A172 (cell line): ENCODE data around the gene LIN7B. TPM values are rescaled to one million over a fixed set of nuclear protein-coding genes. Genes with fewer than 3 reads are reported as not detected.
"Not testable (repeated sequence)": the region's sequence is repeated elsewhere in the genome, so short reads cannot be mapped to it uniquely, and the experiment has no call there.

Experiments
- DNase-seq: peaks from one replicate; pipeline ENCODE4 v3.0.0-alpha.2; 2015; ENCODE audit warnings: low spot score
- total RNA-seq: library from RNA; depleted of rRNA; stranded (reverse); fragments of >200 nt; shearing (Covaris generic); gene quantifications from 2 replicates; pipeline ENCODE4 v1.2.3, GENCODE V29; 2014

LIN7B gene
- total RNA-seq, 1 experiment from 2014 or later, result 0.16 TPM

GRCh38 chr19:49118565-49119410 lies 4.6 kb downstream of the LIN7B start, which contains the start of gene C19orf73:
Gene C19orf73, minus strand, starts transcription at chr19:49119143. Its CDS starts 121 bp downstream, at chr19:49119022.
- DNase-seq, result peak; percentile 71

GRCh38 chr19:49119411-49120324 lies 5.5 kb downstream of the LIN7B start, which contains the start of gene PPFIA3:
Gene PPFIA3, plus strand, starts transcription at chr19:49119544. Its CDS starts 8,330 bp downstream, at chr19:49127874.
- DNase-seq, result no peak

- no peak for DNase-seq
Observed at GRCh38 chr19:49120325-49120683, 6.1 kb downstream of the LIN7B start.

DNA sequence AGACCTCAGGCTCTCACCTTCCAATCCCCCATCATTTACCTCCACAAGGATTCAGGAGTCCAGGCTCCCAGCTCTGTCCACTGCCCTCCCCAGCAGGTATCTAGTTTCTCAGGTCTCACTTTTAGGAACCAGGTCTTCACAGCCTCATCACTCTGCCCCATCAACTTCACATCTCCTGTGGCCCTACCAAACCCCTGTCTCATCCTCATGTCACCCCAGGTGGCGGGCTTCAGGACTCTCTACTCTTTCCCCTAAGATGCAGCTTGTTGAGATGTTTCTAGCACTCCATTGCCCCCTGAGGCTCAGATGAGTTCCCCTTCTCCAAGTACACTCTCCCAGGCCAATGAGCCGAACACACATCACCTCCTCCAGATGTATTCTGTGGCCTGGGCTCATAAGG lies 6.7 kb downstream of the LIN7B start:
- DNase-seq, result no peak

DNA sequence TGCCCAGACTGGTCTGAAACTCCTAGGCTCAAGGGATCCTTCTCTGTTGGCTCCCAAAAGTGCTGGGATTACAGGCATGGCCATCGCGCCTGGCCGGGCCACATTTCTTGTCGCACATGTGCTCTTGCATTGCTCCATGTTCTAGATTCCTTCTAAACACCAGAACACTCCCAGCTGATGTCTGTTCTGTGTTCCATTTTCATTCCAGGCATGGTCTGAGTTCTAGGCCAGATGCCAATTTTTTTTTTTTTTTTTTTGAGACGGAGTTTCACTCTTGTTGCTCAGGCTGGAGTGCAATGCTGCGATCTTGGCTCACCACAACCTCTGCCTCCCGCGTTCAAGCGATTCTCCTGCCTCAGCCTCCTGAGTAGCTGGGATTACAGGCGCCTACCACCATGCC lies 7.7 kb downstream of the LIN7B start:
- not testable (repeated sequence) for DNase-seq

DNA sequence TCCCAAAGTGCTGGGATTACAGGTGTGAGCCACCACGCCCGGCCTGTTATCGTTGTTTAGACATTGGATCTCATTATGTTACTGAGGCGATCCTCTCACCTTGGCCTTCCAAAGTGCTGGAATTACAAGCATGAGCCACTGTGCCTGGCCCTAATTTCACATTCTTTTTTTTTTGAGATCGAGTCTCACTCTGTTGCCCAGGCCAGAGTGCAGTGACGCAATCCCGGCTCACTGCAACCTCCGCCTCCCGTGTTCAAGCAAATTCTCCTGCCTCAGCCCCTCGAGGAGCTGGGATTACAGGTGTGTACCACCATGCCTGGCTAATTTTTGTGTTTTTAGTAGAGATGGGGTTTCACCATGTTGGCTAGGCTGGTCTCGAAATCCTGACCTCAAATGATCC lies 9.1 kb downstream of the LIN7B start:
- not testable (repeated sequence) for DNase-seq

GRCh38 chr19:49125025-49125731 lies 11.0 kb downstream of the LIN7B start:
- DNase-seq, result no peak

DNA sequence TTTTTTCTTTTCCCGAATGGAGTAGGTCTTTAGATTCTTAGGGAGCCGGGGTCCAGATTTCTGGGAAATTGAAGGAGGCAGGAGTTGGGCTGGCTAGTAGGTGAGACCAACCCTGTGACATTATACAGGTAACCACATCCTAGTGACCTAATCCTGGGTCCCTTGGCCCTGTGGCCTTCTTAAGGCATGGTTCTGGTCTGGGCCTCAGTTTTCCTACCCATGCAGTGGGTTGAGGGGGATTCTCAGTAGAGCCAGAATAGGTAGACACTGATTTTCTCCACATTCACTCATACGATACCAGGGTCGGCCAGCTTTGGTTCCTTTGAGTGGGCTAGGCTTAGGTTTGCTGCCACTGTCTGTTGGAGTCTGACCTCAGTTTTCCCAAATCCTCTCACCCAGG lies 12.4 kb downstream of the LIN7B start:
- DNase-seq, result no peak

DNA sequence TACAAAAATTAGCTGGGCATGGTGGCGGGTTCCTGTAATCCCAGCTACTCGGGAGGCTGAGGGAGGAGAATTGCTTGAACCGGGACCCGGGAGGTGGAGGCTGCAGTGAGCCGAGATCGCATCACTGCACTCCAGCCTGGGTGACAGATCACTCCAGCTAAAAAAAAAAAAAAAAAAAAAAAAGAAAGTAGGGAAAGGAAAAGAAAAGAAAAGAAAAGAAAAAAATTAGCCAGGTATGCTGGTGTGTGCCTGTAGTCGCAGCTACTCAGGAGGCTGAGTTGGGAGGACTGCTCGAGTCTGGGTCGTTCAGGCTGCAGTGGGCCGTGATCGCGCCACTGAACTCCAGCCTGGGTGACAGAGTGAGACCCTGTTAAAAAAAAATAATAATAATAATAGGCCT lies 13.1 kb downstream of the LIN7B start:
- DNase-seq, result not testable (repeated sequence)

GRCh38 chr19:49127674-49128544 lies 13.7 kb downstream of the LIN7B start:
- DNase-seq, result peak; percentile 87

DNA sequence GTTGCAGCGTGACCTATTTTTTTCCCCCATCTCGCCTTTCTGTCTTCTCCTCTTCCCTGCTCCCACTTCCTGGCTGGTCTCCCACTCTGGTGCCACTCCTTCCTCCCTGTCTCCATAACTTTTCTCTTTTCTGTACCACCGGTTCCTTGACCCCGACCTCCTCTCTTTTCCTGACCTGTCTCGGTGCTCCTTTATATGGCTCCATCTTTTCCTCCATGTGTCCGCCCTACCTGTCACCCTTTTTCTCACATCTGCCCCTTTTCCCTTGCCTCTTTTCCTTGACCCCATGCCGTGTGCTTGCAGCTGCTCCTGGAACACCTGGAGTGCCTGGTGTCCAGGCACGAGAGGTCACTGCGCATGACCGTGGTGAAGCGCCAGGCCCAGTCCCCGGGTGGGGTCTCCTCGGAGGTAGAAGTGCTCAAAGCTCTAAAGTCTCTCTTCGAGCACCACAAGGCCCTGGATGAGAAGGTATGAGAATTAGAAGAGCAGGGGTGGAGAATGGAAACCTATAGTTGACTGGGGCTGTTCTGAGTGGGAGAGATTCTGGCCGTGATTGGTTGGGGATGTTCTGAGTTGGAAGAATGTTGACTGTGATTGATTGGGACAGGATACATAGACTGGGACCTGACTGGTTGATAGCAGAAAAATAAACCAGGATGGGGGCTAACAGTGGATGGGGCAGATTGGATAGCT lies 14.5 kb downstream of the LIN7B start:
- no peak for DNase-seq

GRCh38 chr19:49129238-49129583 lies 15.0 kb downstream of the LIN7B start:
- no peak for DNase-seq

DNA sequence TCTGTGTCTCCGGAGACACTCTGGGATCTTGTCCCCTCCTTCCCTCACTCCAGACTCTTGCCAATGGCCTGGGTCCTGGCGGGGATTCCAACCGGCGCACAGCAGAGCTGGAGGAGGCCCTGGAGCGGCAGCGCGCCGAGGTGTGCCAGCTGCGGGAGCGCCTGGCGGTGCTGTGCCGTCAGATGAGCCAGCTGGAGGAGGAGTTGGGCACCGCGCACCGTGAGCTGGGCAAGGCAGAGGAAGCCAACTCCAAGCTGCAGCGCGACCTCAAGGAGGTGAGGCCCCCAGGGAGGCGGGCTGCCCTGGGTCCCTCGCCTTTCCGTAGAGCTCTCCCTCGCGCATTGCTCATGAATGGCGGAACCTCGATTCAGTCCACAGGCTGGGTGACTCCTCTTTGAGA lies 16.2 kb downstream of the LIN7B start:
- no peak for DNase-seq

- no peak for DNase-seq
Observed at GRCh38 chr19:49132974-49133609, 18.9 kb downstream of the LIN7B start.

DNA sequence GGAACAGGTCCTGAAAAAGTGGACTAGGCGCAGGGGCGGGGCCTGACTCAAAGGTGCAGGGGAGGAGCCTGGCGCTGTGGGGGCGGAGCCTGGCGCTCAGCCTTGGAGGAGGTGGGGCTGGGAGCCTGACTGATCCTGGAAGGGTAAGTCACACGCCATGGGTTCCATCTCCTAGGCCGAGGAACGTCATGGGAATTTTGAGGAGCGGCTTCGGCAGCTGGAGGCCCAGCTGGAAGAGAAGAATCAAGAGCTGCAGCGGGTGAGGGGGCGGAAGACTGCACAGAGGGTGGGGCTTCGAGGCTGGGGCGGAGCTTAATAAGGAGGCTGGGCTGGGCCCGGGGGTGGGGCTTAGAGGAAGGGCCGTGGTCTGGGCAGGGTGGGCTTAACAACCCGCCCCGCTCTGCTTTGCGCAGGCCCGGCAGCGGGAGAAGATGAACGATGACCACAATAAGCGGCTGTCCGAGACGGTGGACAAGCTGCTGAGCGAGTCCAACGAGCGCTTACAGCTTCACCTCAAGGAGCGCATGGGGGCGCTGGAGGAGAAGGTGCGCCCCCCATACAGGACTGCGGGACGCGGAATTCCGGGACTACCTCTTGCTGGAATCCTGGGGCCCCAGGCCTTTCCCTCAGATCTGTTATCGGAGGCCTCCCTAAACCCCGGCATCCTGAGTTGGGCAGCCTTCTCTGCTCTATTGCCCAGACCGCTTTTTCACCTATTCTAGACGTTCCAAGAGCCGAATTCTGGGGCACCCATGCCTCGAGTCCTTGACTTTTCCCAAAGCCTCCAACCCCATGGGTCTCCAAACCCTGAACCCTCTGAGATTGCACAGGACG lies 19.7 kb downstream of the LIN7B start:
- no peak for DNase-seq

- DNase-seq, result no peak
Observed at GRCh38 chr19:49135686-49136085, 21.5 kb downstream of the LIN7B start.

DNA sequence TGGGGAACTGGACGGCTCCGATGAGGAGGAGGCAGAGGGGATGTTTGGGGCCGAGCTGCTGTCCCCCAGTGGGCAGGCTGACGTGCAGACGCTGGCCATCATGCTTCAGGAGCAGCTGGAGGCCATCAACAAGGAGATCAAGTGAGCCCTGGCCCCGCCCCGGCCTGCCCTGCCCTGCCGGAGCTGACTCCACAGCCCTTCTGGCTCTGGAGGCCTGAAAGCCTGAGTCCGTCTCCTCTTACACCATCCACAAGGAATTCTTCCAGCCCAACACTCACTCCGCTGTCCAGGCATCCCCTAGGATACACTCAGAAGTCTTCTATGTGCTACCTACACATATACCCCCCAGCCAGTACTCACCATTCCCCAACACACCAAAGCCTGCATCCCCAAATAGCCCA lies 22.6 kb downstream of the LIN7B start:
- DNase-seq, result no peak

DNA sequence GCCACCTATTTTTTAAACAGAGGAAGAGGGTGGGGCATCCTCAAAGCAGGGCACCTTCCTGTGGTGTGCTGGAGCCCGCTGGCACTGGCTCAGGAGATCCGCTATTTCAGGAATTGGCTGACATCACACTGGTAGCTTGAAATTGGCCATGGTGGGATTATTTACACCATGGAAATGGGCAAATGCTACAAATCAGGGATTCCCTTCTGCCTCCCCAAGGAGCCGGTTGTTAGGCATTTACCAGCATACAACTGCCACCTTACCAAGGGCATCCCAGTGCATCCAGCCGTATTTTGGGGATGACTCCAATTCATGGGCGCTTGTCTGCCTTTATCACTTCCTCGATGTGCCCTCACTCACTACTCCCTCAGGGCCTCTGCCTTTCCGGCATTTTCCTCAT lies 26.8 kb downstream of the LIN7B start:
- no peak for DNase-seq

DNA sequence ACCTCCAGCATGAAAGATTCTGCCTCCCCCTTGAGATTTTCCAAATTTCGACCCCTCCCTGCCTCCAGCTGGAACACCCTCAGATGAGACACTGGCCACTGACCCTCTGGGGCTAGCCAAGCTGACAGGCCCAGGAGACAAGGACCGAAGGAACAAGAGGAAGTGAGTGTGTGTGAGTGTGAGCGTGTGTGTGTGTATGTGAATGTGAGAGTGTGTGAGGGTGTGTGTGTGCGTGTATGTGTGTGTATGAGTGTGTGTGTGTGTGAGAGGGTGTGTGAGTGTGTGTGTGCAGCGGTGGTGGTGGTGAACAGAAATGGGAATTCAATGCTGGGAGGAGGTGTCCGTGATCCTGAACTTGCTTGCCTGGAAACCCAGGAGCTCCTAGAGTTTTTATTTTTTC lies 27.2 kb downstream of the LIN7B start:
- DNase-seq, result no peak
